ENCODE measurements around the gene NPAS1. TPM values are rescaled to one million over a fixed set of nuclear protein-coding genes. Genes with fewer than 3 reads are reported as not detected.

Gene NPAS1
- polyA plus RNA-seq, 1 donor from 2014 or later: not detected

DNA sequence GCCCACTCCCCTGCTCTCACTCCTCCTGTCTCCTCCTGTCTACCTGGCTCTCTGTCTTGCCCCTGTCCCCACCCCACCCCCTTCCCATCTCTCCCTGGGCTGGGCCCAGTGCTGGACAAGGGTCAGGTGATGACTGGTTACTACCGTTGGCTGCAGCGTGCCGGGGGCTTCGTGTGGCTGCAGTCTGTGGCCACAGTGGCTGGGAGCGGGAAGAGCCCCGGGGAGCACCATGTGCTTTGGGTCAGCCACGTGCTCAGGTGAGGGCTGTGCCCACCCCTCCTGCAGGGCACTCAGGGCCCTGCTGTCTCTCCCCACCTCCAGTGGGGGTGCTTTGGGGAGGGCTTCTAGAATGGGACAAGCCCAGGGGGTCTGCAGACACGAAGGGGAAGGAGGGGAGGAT is 21.2 kb downstream of the NPAS1 start:
- no peaks in the 10 kb centered on the region for H4K20me1 ChIP-seq (ENCODE audit: insufficient read depth)
- H3K9me3 ChIP-seq (ENCODE audit: low read length): no peaks in the 10 kb centered on the region
- H3K27me3 ChIP-seq (ENCODE audit: insufficient read depth, low read depth, low read length): no peaks in the 10 kb centered on the region
- no peaks in the 10 kb centered on the region for H3K9me2 ChIP-seq (ENCODE audit: insufficient read depth, low read length)
- H3K4me2 ChIP-seq (ENCODE audit: low read length): no peak overlapping the region
- H2AFZ ChIP-seq (ENCODE audit: low read depth, low read length): no peak overlapping the region
- no peaks in the 10 kb centered on the region for H3K79me2 ChIP-seq (replicated peaks; ENCODE audit: insufficient read depth, low read length)
- H3K36me3 ChIP-seq (ENCODE audit: insufficient read depth, low read length): no peaks in the 10 kb centered on the region
- TF ChIP-seq EZH2 (IDR thresholded peaks at IDR 0.05; ENCODE audit: borderline replicate concordance, insufficient read depth, low read length, poor library complexity, severe bottlenecking) (no peak), MXI1 (conservative IDR thresholded peaks at IDR 0.05; ENCODE audit: poor library complexity, severe bottlenecking) (no peak), SMC3 (conservative IDR thresholded peaks at IDR 0.05; ENCODE audit: poor library complexity) (no peak), EP300 (conservative IDR thresholded peaks at IDR 0.05; ENCODE audit: poor library complexity, severe bottlenecking) (no peak), RAD21 (conservative IDR thresholded peaks at IDR 0.05) (no peak), TAF1 (IDR thresholded peaks at IDR 0.05; ENCODE audit: low read depth) (no peak), POLR2AphosphoS5 (IDR thresholded peaks at IDR 0.05) (no peak)
- TF ChIP-seq, protein P1, sequence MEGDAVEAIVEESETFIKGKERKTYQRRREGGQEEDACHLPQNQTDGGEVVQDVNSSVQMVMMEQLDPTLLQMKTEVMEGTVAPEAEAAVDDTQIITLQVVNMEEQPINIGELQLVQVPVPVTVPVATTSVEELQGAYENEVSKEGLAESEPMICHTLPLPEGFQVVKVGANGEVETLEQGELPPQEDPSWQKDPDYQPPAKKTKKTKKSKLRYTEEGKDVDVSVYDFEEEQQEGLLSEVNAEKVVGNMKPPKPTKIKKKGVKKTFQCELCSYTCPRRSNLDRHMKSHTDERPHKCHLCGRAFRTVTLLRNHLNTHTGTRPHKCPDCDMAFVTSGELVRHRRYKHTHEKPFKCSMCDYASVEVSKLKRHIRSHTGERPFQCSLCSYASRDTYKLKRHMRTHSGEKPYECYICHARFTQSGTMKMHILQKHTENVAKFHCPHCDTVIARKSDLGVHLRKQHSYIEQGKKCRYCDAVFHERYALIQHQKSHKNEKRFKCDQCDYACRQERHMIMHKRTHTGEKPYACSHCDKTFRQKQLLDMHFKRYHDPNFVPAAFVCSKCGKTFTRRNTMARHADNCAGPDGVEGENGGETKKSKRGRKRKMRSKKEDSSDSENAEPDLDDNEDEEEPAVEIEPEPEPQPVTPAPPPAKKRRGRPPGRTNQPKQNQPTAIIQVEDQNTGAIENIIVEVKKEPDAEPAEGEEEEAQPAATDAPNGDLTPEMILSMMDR (IDR thresholded peaks at IDR 0.05; ENCODE audit: poor library complexity, severe bottlenecking): no peak
- TF ChIP-seq, protein P2, sequence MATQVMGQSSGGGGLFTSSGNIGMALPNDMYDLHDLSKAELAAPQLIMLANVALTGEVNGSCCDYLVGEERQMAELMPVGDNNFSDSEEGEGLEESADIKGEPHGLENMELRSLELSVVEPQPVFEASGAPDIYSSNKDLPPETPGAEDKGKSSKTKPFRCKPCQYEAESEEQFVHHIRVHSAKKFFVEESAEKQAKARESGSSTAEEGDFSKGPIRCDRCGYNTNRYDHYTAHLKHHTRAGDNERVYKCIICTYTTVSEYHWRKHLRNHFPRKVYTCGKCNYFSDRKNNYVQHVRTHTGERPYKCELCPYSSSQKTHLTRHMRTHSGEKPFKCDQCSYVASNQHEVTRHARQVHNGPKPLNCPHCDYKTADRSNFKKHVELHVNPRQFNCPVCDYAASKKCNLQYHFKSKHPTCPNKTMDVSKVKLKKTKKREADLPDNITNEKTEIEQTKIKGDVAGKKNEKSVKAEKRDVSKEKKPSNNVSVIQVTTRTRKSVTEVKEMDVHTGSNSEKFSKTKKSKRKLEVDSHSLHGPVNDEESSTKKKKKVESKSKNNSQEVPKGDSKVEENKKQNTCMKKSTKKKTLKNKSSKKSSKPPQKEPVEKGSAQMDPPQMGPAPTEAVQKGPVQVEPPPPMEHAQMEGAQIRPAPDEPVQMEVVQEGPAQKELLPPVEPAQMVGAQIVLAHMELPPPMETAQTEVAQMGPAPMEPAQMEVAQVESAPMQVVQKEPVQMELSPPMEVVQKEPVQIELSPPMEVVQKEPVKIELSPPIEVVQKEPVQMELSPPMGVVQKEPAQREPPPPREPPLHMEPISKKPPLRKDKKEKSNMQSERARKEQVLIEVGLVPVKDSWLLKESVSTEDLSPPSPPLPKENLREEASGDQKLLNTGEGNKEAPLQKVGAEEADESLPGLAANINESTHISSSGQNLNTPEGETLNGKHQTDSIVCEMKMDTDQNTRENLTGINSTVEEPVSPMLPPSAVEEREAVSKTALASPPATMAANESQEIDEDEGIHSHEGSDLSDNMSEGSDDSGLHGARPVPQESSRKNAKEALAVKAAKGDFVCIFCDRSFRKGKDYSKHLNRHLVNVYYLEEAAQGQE (IDR thresholded peaks at IDR 0.05; ENCODE audit: borderline replicate concordance): no peak
- H3K4me3 ChIP-seq (ENCODE audit: low read length): no peak overlapping the region
- no peak overlapping the region for H3K27ac ChIP-seq (ENCODE audit: low read length)
- H3F3A ChIP-seq (ENCODE audit: insufficient read depth, low read length, poor library complexity, severe bottlenecking): no peaks in the 10 kb centered on the region
- H3K9ac ChIP-seq (ENCODE audit: low read length): no peak overlapping the region

- H3K27me3 ChIP-seq (ENCODE audit: insufficient read depth, low read depth, low read length): no peaks in the 10 kb centered on the region
- H3F3A ChIP-seq (ENCODE audit: insufficient read depth, low read length, poor library complexity, severe bottlenecking): no peaks in the 10 kb centered on the region
- H4K20me1 ChIP-seq (ENCODE audit: insufficient read depth): no peaks in the 10 kb centered on the region
- H3K79me2 ChIP-seq (replicated peaks; ENCODE audit: insufficient read depth, low read length): no peaks in the 10 kb centered on the region
- no peak for TF ChIP-seq RAD21 (conservative IDR thresholded peaks at IDR 0.05)
- H3K4me2 ChIP-seq (ENCODE audit: low read length): no peak overlapping the region
- H3K27ac ChIP-seq (ENCODE audit: low read length): no peak overlapping the region
- no peak overlapping the region for H3K4me3 ChIP-seq (ENCODE audit: low read length)
- H3K36me3 ChIP-seq (ENCODE audit: insufficient read depth, low read length): no peaks in the 10 kb centered on the region
- H2AFZ ChIP-seq (ENCODE audit: low read depth, low read length): no peak overlapping the region
- H3K9me2 ChIP-seq (ENCODE audit: insufficient read depth, low read length): no peaks in the 10 kb centered on the region
- H3K9ac ChIP-seq (ENCODE audit: low read length): no peak overlapping the region
- H3K9me3 ChIP-seq (ENCODE audit: low read length): no peaks in the 10 kb centered on the region
Measured at GRCh38 chr19:47044946-47045866, 25.6 kb downstream of the NPAS1 start.

Data from neural cell (in vitro differentiated cells).